Measurements from ENCODE around the gene POU6F2.

The POU6F2 gene

GRCh38 chr7:39172137-39172536 lies 194.4 kb downstream of the POU6F2 start (continued):
- TF ChIP-seq ZNF26 (tag by site-specific recombination; IDR thresholded peaks at IDR 0.05), result no peak
- no peak for TF ChIP-seq ZNF596 (tag by site-specific recombination; IDR thresholded peaks at IDR 0.05)
- no peak for TF ChIP-seq ZNF843 (tag by site-specific recombination; IDR thresholded peaks at IDR 0.05)
- no peak for TF ChIP-seq KLF10 (tag by site-specific recombination; IDR thresholded peaks at IDR 0.05)
- TF ChIP-seq ZNF239 (tag by site-specific recombination; IDR thresholded peaks at IDR 0.05), result no peak
- TF ChIP-seq ZNF629 (tag by site-specific recombination; IDR thresholded peaks at IDR 0.05), result no peak
- no peak for TF ChIP-seq ZNF2 (tag by site-specific recombination; IDR thresholded peaks at IDR 0.05)
- no peak for TF ChIP-seq ZNF658 (tag by site-specific recombination; IDR thresholded peaks at IDR 0.05)
- TF ChIP-seq ZNF600 (tag by site-specific recombination; IDR thresholded peaks at IDR 0.05), result no peak
- TF ChIP-seq ZNF791 (tag by site-specific recombination; IDR thresholded peaks at IDR 0.05), result no peak
- TF ChIP-seq ZNF621 (tag by site-specific recombination; IDR thresholded peaks at IDR 0.05), result no peak
- no peak for TF ChIP-seq ZIC2 (tag by site-specific recombination; IDR thresholded peaks at IDR 0.05)
- no peak for TF ChIP-seq SP3 (tag by site-specific recombination; IDR thresholded peaks at IDR 0.05)
- no peak for TF ChIP-seq ZNF561 (tag by site-specific recombination; IDR thresholded peaks at IDR 0.05; ENCODE audit: borderline replicate concordance)
- no peak for TF ChIP-seq ZNF148 (tag by site-specific recombination; IDR thresholded peaks at IDR 0.05; ENCODE audit: borderline replicate concordance)

GRCh38 chr7:39181398-39181797 lies 203.7 kb downstream of the POU6F2 start:
- no peaks in the 10 kb centered on the region for H3K36me3 ChIP-seq (ENCODE audit: control insufficient read depth in 2 of 2, insufficient read depth in 1 of 2, low read length in 2 of 2)
- no peaks in the 10 kb centered on the region for H3K4me1 ChIP-seq (ENCODE audit: control insufficient read depth, insufficient read depth, low read length)
- CTCF ChIA-PET, result no interaction called here
- no peak overlapping the region for H3K27ac ChIP-seq (ENCODE audit: extremely low read depth, low read depth, low read length)
- TF ChIP-seq ZNF223 (tag by site-specific recombination; IDR thresholded peaks at IDR 0.05) (no peak), GLI2 (tag by site-specific recombination; IDR thresholded peaks at IDR 0.05; ENCODE audit: borderline replicate concordance, low read depth) (no peak), ZNF37A (tag by site-specific recombination; IDR thresholded peaks at IDR 0.05) (no peak), ZNF211 (tag by site-specific recombination; IDR thresholded peaks at IDR 0.05; ENCODE audit: low read depth) (no peak), ZNF529 (tag by site-specific recombination; IDR thresholded peaks at IDR 0.05; ENCODE audit: insufficient replicate concordance) (no peak), GLI4 (tag by site-specific recombination; IDR thresholded peaks at IDR 0.05) (no peak), ZNF707 (tag by site-specific recombination; IDR thresholded peaks at IDR 0.05) (no peak), KLF16 (tag by site-specific recombination; IDR thresholded peaks at IDR 0.05) (no peak), TSHZ1 (tag by site-specific recombination; IDR thresholded peaks at IDR 0.05; ENCODE audit: borderline replicate concordance) (no peak), REST (tag by site-specific recombination; IDR thresholded peaks at IDR 0.05) (no peak), KLF8 (tag by site-specific recombination; IDR thresholded peaks at IDR 0.05) (no peak), MZF1 (tag by site-specific recombination; IDR thresholded peaks at IDR 0.05; ENCODE audit: borderline replicate concordance) (no peak)
- POLR2A ChIA-PET, result no interaction called here
- H3K4me3 ChIP-seq (ENCODE audit: low read depth, low read length), result no peak overlapping the region
- H3K9me3 ChIP-seq (ENCODE audit: control insufficient read depth, insufficient read depth, low read depth, low read length), result no peaks in the 10 kb centered on the region

Data from HEK293 (cell line).